IPS-20b (cell line): ENCODE measurements around the gene DNAJC2.

ENCODE experiments used
- H3K27ac ChIP-seq: one replicate; pipeline ENCODE4 v1.5.1; 2013; ENCODE audit warnings: low read length
- H3K27me3 ChIP-seq: 2 replicates; pipeline ENCODE4 v1.6.1; 2013; ENCODE audit warnings: mild to moderate bottlenecking, low read length, inconsistent platforms; ENCODE audit not compliant: insufficient read depth
- H3K36me3 ChIP-seq: 2 replicates; pipeline ENCODE4 v1.6.1; 2013; ENCODE audit warnings: low read depth, mild to moderate bottlenecking, inconsistent platforms, low read length, moderate library complexity; ENCODE audit not compliant: insufficient read depth
- H3K4me1 ChIP-seq: 2 replicates; pipeline ENCODE4 v1.6.1; 2013; ENCODE audit warnings: mild to moderate bottlenecking, control low read depth, inconsistent platforms, low read length, moderate library complexity; ENCODE audit not compliant: insufficient read depth
- H3K4me3 ChIP-seq: 2 replicates; pipeline ENCODE4 v1.5.1; 2013; ENCODE audit warnings: mild to moderate bottlenecking, low read length, inconsistent platforms
- H3K9ac ChIP-seq: 2 replicates; pipeline ENCODE4 v1.6.1; 2013; ENCODE audit warnings: low read depth, mild to moderate bottlenecking, inconsistent platforms, low read length, moderate library complexity
- H3K9me3 ChIP-seq: 2 replicates; pipeline ENCODE4 v1.6.1; 2013; ENCODE audit warnings: mild to moderate bottlenecking, low read depth, low read length, inconsistent platforms; ENCODE audit not compliant: insufficient read depth

The DNAJC2 gene

GRCh38 chr7:103373866-103374643 is 29.5 kb upstream of the DNAJC2 start:
- Histone ChIP-seq H3K27me3 (no peaks in the 10 kb centered on the region), H3K27ac (no peak overlapping the region), H3K4me1 (no peaks in the 10 kb centered on the region), H3K36me3 (peaks cover 10% of the 10 kb centered on the region; the same call in 1 of the 2 replicates), H3K9me3 (no peaks in the 10 kb centered on the region), H3K9ac (no peak overlapping the region), H3K4me3 (no peak overlapping the region)

DNA sequence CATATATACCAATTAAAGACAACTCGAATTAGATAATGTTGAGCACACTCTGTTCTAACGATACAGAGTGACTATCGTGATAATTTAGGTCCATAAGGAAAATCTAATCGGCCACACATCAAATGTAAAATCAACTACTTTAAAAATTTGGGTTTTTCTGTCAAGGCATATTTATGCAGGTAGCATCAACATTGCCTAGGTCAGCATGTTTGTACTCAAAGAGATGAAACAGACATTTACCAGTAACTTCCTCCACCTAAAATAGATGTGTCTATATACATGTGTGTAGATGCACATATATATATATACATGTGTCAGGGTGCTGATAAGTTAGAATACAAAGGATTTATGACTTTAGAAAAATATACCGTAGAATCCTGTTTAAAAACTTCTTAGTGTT is 24.9 kb upstream of the DNAJC2 start:
- H3K9ac ChIP-seq = no peak overlapping the region
- H3K36me3 ChIP-seq = peaks cover 55% of the 10 kb centered on the region
- H3K27ac ChIP-seq = no peak overlapping the region
- H3K4me3 ChIP-seq = no peak overlapping the region
- no peaks in the 10 kb centered on the region for H3K9me3 ChIP-seq
- no peaks in the 10 kb centered on the region for H3K27me3 ChIP-seq
- no peaks in the 10 kb centered on the region for H3K4me1 ChIP-seq

DNA sequence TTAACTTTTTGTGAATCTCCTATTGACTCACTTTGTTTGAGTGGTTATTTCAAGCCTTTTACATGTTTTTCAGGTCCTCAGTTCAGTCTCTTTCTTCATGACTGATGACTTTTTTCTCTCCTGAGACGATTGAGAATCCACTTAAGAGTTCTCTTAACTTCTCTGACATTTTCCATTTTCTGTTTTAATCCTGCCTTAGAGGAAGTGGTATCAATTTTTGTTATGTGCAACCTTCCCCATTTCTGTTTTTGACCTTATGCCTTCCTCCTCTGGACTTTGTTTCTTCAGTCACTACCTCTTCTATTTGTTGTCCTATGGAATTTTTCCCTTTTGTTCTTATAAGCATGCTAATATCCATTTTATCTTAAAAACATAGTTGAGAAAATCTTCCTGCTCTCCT is 5.2 kb upstream of the DNAJC2 start:
- H3K4me3 ChIP-seq = no peak overlapping the region
- no peak overlapping the region for H3K27ac ChIP-seq
- H3K9me3 ChIP-seq = no peaks in the 10 kb centered on the region
- no peak overlapping the region for H3K9ac ChIP-seq
- peaks cover 40% of the 10 kb centered on the region for H3K36me3 ChIP-seq
- no peaks in the 10 kb centered on the region for H3K27me3 ChIP-seq
- no peaks in the 10 kb centered on the region for H3K4me1 ChIP-seq

GRCh38 chr7:103348959-103349358 is 4.4 kb upstream of the DNAJC2 start:
- H3K9ac ChIP-seq = no peak overlapping the region
- H3K4me3 ChIP-seq = peak overlapping the region; percentile 89
- H3K9me3 ChIP-seq = no peaks in the 10 kb centered on the region
- no peaks in the 10 kb centered on the region for H3K4me1 ChIP-seq
- no peak overlapping the region for H3K27ac ChIP-seq
- no peaks in the 10 kb centered on the region for H3K27me3 ChIP-seq
- H3K36me3 ChIP-seq = peaks cover 32% of the 10 kb centered on the region

GRCh38 chr7:103348452-103348851 is 3.9 kb upstream of the DNAJC2 start:
- no peaks in the 10 kb centered on the region for H3K27me3 ChIP-seq
- H3K36me3 ChIP-seq = peaks cover 27% of the 10 kb centered on the region
- H3K4me1 ChIP-seq = peaks cover under 1% of the 10 kb centered on the region; the same call in 1 of the 2 replicates
- H3K9me3 ChIP-seq = no peaks in the 10 kb centered on the region
- no peak overlapping the region for H3K27ac ChIP-seq
- peak overlapping the region; percentile 89 for H3K4me3 ChIP-seq
- peak overlapping the region; percentile 92; the same call in 1 of the 2 replicates for H3K9ac ChIP-seq

DNA sequence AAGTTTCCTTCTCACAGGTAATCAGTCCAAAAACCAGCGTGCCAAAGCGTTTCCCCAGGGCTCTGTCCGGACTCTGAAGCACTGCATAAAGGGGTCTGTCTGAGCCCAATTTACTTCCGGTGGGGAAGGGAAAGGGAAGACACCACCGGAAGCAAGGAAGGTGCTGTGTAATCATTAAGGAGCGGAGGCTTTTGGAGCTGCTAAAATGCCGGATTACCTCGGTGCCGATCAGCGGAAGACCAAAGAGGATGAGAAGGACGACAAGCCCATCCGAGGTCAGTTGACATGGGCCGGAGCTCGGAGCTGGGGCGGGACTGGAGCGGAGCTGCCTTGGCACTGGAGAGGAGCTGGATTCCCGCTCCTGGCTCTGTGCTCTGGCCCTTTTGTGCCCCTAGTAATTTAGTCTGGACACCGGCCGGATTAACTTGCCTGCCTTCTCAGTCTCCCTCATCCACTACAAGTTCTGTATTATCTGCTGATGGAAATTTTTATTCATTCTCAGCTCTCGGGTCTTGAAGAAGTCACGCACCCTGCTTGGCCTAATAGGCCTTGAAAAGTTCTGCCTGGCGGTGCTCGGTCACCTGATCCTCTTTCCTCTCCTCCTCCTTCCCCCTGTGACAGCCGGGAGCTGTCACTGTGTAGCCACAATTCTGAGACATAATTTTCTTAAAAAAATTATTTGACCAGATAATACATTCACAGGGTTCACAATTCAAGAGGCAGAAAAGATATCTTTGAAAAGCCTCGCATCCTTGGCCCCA is 3.1 kb upstream of the DNAJC2 start, which contains the start of gene PSMC2:
Gene PSMC2, plus strand, starts transcription at position 137 of the 761 bp plus-strand sequence. Its CDS starts 69 bp downstream, at position 206.
- H3K4me3 ChIP-seq = peak within 1 kb of the TSS; percentile 89
- H3K4me1 ChIP-seq = peaks cover 2% of the 10 kb centered on the region; the same call in 1 of the 2 replicates
- no peaks in the 10 kb centered on the region for H3K27me3 ChIP-seq
- peak within 1 kb of the TSS; percentile 92 for H3K9ac ChIP-seq
- H3K27ac ChIP-seq = peak within 1 kb of the TSS; percentile 67
- no peaks in the 10 kb centered on the region for H3K9me3 ChIP-seq
- H3K36me3 ChIP-seq = peaks cover 20% of the 10 kb centered on the region

DNA sequence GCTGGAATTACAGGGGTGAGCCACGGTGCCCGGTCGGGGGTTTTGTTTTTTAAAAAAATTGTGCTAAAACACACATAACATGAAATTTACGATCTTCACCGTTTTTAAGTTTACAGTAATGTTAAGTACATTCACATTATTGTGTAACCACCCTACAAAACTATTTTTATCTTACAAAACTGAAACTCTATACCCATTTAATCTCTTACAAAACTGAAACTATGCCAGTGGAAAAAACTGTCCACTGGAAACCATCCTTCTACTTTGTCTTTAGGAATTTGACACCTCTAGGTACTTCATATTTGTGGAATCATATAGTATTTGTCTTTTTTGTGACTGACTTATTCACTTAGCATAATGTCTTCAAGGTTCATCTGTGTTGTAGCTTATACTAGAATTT is 1.8 kb upstream of the DNAJC2 start:
- Histone ChIP-seq H3K27me3 (no peaks in the 10 kb centered on the region), H3K27ac (no peak overlapping the region), H3K36me3 (peaks cover 16% of the 10 kb centered on the region), H3K4me1 (peaks cover 2% of the 10 kb centered on the region; the same call in 1 of the 2 replicates), H3K4me3 (no peak overlapping the region), H3K9me3 (no peaks in the 10 kb centered on the region), H3K9ac (no peak overlapping the region)

DNA sequence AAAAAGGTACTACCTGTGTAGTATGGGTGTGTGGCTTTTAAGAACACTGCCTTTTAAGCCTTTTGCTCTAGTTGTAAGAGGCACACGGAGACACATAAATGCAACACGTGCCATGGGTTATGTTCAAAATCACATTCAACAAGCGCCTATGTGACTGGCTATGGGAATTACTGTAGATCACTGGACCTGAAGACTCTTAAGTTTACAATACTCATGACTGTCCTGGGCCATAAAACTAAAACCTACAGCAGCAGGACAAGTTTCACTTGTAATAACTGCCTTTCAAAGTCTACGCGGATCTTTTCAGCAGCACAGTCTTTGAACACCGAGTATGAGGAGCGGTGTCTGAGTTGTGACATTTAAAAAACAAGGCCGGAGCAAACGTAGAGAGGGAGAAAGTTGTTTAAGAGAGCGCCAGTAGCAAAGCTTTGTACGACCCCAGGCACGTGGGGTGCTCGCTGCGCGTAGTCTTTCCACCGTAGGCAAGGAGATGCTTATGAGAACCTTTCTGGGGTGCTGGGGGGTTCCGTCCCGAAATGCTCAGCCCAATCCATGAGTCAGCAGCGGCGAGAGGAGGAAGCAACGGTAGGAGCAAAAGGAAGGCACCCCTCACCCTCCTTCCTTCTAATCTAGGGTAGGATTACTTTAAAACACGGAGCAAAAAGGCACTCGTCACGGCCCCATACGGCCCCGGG is 662 bp downstream of the DNAJC2 start:
- Histone ChIP-seq H3K4me1 (peaks cover 2% of the 10 kb centered on the region; the same call in 1 of the 2 replicates), H3K27ac (peak overlapping the region; percentile 13), H3K9me3 (no peaks in the 10 kb centered on the region), H3K36me3 (peaks cover 33% of the 10 kb centered on the region), H3K4me3 (peak overlapping the region; percentile 91), H3K27me3 (no peaks in the 10 kb centered on the region), H3K9ac (peak overlapping the region; percentile 97)

DNA sequence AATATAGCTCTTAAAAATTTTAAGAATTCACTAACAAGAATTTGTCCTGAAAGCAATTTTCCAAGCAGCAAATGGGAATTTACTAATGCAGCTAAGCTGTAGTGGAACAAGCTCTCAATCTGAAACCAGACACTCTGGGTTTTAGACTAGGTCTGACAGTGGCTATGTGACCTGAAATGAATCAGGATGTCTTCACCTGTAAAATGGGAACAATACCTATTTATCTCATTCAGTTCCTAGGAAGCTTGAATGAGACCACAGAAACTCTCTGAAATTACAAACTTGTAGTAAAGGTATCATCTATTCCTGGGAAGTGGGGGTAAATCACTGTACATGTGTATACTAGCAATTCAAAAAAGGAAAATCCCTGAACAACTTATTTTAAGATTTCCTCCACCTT is 1.2 kb downstream of the DNAJC2 start:
- H3K27ac ChIP-seq = no peak overlapping the region
- peaks cover 34% of the 10 kb centered on the region for H3K36me3 ChIP-seq
- no peaks in the 10 kb centered on the region for H3K27me3 ChIP-seq
- peak overlapping the region; percentile 91 for H3K4me3 ChIP-seq
- peaks cover 2% of the 10 kb centered on the region; the same call in 1 of the 2 replicates for H3K4me1 ChIP-seq
- H3K9me3 ChIP-seq = no peaks in the 10 kb centered on the region
- H3K9ac ChIP-seq = peak overlapping the region; percentile 97; the same call in 1 of the 2 replicates

DNA sequence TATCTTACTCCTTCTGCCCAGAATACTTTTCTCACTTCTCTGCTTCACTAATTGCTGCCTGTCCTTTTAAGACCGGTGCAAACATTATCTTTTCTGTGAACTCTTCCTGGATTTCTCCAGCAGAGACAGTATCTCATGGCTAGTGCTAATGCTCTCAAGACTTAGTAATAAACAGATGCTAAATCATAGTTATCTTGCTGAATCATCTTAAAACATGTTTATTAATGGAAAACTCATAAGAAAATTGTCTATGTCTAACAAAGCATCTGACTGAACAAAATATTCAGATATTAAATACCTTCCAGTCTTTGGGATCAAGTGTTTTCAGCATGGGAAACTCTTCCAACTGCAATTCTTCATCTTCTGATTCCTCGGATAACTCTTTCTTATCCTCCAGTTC is 3.1 kb downstream of the DNAJC2 start:
- H3K27ac ChIP-seq = no peak overlapping the region
- peaks cover 49% of the 10 kb centered on the region for H3K36me3 ChIP-seq
- no peak overlapping the region for H3K9ac ChIP-seq
- no peaks in the 10 kb centered on the region for H3K9me3 ChIP-seq
- H3K27me3 ChIP-seq = no peaks in the 10 kb centered on the region
- H3K4me3 ChIP-seq = no peak overlapping the region
- H3K4me1 ChIP-seq = peaks cover 2% of the 10 kb centered on the region; the same call in 1 of the 2 replicates

- H3K4me3 ChIP-seq = no peak overlapping the region
- H3K4me1 ChIP-seq = peaks cover 2% of the 10 kb centered on the region; the same call in 1 of the 2 replicates
- peaks cover 73% of the 10 kb centered on the region for H3K36me3 ChIP-seq
- H3K9ac ChIP-seq = no peak overlapping the region
- no peaks in the 10 kb centered on the region for H3K27me3 ChIP-seq
- no peak overlapping the region for H3K27ac ChIP-seq
- no peaks in the 10 kb centered on the region for H3K9me3 ChIP-seq
These were observed 5.7 kb downstream of the DNAJC2 start for GRCh38 chr7:103338864-103339263.
